Kidney (tissue), 22 donors: ENCODE data around the gene DNAJC19. TPM values are rescaled to one million over a fixed set of nuclear protein-coding genes. Genes with fewer than 3 reads are reported as not detected.

Experiments used
- DNase-seq, 5 donors: peaks; one replicate each; pipeline ENCODE4 v3.0.0-alpha.2; 2013 to 2020
- FAIRE-seq: peaks from 2 replicates; lab custom pipeline; 2012; peaks lifted over from hg19 to GRCh38; lab: Jason Lieb, UNC
- H3K27ac ChIP-seq, 2 donors: one replicate each; pipeline ENCODE4 v1.7.0; 2013; ENCODE audit warnings: low read depth in 2 of 2, low read length in 2 of 2, inconsistent platforms in 1 of 2
- H3K27me3 ChIP-seq: one replicate; pipeline ENCODE4 v1.7.1; 2013; ENCODE audit warnings: low read length, inconsistent platforms; ENCODE audit not compliant: control insufficient read depth, insufficient read depth
- H3K36me3 ChIP-seq, 3 donors: one replicate each; pipeline versions ENCODE4 v1.7.0 to v1.7.1; 2013; ENCODE audit warnings: low read length in 3 of 3, control low read depth in 1 of 3, inconsistent platforms in 1 of 3; ENCODE audit not compliant: insufficient read depth in 3 of 3, control insufficient read depth in 2 of 3
- H3K4me1 ChIP-seq, 3 donors: one replicate each; pipeline versions ENCODE4 v1.7.0 to v1.7.1; 2013; ENCODE audit warnings: low read length in 3 of 3, inconsistent platforms in 1 of 3, low read depth in 1 of 3; ENCODE audit not compliant: control insufficient read depth in 2 of 3, insufficient read depth in 2 of 3
- H3K4me3 ChIP-seq, 3 donors: one replicate each; pipeline versions ENCODE4 v1.7.0 to v1.8.1; 2013; ENCODE audit warnings: low read length in 3 of 3, control low read depth in 1 of 3, inconsistent platforms in 1 of 3
- H3K9ac ChIP-seq, 3 donors: one replicate each; pipeline versions ENCODE4 v1.7.0 to v1.7.1; 2013; ENCODE audit warnings: low read length in 3 of 3, control low read depth in 1 of 3, inconsistent platforms in 1 of 3
- H3K9me3 ChIP-seq, 3 donors: one replicate each; pipeline versions ENCODE4 v1.7.0 to v1.7.1; 2013; ENCODE audit warnings: low read length in 3 of 3, control low read depth in 1 of 3, inconsistent platforms in 1 of 3; ENCODE audit not compliant: control insufficient read depth in 2 of 3, insufficient read depth in 1 of 3
- CTCF ChIP-seq: IDR thresholded peaks from 3 replicates; pipeline ENCODE4 v1.5.1; 2012; ENCODE audit warnings: mild to moderate bottlenecking, moderate library complexity, borderline replicate concordance; ENCODE audit not compliant: insufficient read depth; ENCODE audit errors: extremely low read depth
- intact Hi-C: fragments of 100-400 bp; cut with DNase I; formaldehyde crosslinking; loops from one replicate; pipeline ENCODE4 v1.11.1; 2022
- long read RNA-seq, 10 donors: library from polyadenylated mRNA in 1 of 10; unstranded in 1 of 10; transcript quantifications; one replicate each; pipeline ENCODE4 v2.0.0 and lab custom pipeline, GENCODE V29; 2021 to 2026
- polyA plus RNA-seq: library from polyadenylated mRNA; stranded (reverse); fragments of 350-450 nt; fragmentation: Illumina TruSeq; extraction: RNeasy Lipid Tissue Mini Kit (QIAGEN cat#74804); gene quantifications from one replicate; pipeline ENCODE4 v1.2.3, GENCODE V29; 2014; ENCODE audit warnings: low read depth, low replicate concordance; ENCODE audit not compliant: insufficient read depth
- total RNA-seq: library from RNA; stranded (reverse); fragmentation: NEBNext Ultra II Directional; extraction: Animal tissue kit (Norgen Biotek cat#: 25700); gene quantifications from one replicate; pipeline ENCODE4 v1.2.1, GENCODE V29; 2021
- donor health status: control.
- donor health status: control.
- donor health status: control.
- donor health status: control.
- donor health status: control.
- donor health status: DM: yes; HTN: yes; CAD: no.
- donor health status: Normal renal cell carcinoma (clear cell type).

Gene DNAJC19
- total RNA-seq (48.4 TPM), polyA plus RNA-seq (120 TPM)
- long read RNA-seq, donor 1, transcript DNAJC19-201 (6 exons, 1,454 nt) = major isoform, 40 of 59 reads
- long read RNA-seq, donor 1, transcript DNAJC19-202 (5 exons, 1,239 nt) = minor isoform, 7 of 59 reads
- long read RNA-seq, donor 1, partial matches to known transcripts = 0 of 59 reads
- long read RNA-seq, donor 1, other reads (novel, unspliced or antisense) = 0 of 59 reads
- long read RNA-seq, donor 2, transcript DNAJC19-201 (6 exons, 1,454 nt) = major isoform, 56 of 105 reads
- long read RNA-seq, donor 2, transcript DNAJC19-206 (3 exons, 1,133 nt) = minor isoform, 5 of 105 reads
- long read RNA-seq, donor 2, transcript DNAJC19-204 (5 exons, 935 nt) = minor isoform, 5 of 105 reads
- long read RNA-seq, donor 2, transcript DNAJC19-202 (5 exons, 1,239 nt) = minor isoform, 19 of 105 reads
- long read RNA-seq, donor 2, partial matches to known transcripts = 8 of 105 reads
- long read RNA-seq, donor 2, other reads (novel, unspliced or antisense) = 0 of 105 reads
- long read RNA-seq, donor 3, transcript DNAJC19-202 (5 exons, 1,239 nt) = minor isoform, 13 of 94 reads
- long read RNA-seq, donor 3, transcript DNAJC19-201 (6 exons, 1,454 nt) = major isoform, 63 of 94 reads
- long read RNA-seq, donor 3, transcript DNAJC19-208 (6 exons, 828 nt) = minor isoform, 5 of 94 reads
- long read RNA-seq, donor 3, partial matches to known transcripts = 0 of 94 reads
- long read RNA-seq, donor 3, other reads (novel, unspliced or antisense) = 0 of 94 reads
- long read RNA-seq, donor 4, transcript DNAJC19-202 (5 exons, 1,239 nt) = minor isoform, 5 of 54 reads
- long read RNA-seq, donor 4, transcript DNAJC19-201 (6 exons, 1,454 nt) = major isoform, 43 of 54 reads
- long read RNA-seq, donor 4, partial matches to known transcripts = 0 of 54 reads
- long read RNA-seq, donor 4, other reads (novel, unspliced or antisense) = 0 of 54 reads
- long read RNA-seq, donor 5, partial matches to known transcripts = 0 of 10 reads
- long read RNA-seq, donor 5, other reads (novel, unspliced or antisense) = 0 of 10 reads
- long read RNA-seq, donor 6, transcript DNAJC19-206 (3 exons, 1,133 nt) = minor isoform, 6 of 192 reads
- long read RNA-seq, donor 6, transcript DNAJC19-208 (6 exons, 828 nt) = minor isoform, 10 of 192 reads
- long read RNA-seq, donor 6, transcript DNAJC19-202 (5 exons, 1,239 nt) = minor isoform, 17 of 192 reads
- long read RNA-seq, donor 6, transcript DNAJC19-201 (6 exons, 1,454 nt) = major isoform, 119 of 192 reads
- long read RNA-seq, donor 6, partial matches to known transcripts = 31 of 192 reads
- long read RNA-seq, donor 6, other reads (novel, unspliced or antisense) = 0 of 192 reads
- long read RNA-seq, donor 7, transcript DNAJC19-201 (6 exons, 1,454 nt) = major isoform, 25 of 36 reads
- long read RNA-seq, donor 7, partial matches to known transcripts = 2 of 36 reads
- long read RNA-seq, donor 7, other reads (novel, unspliced or antisense) = 1 of 36 reads
- long read RNA-seq, donor 8, transcript DNAJC19-209 (5 exons, 769 nt) = minor isoform, 5 of 97 reads
- long read RNA-seq, donor 8, transcript DNAJC19-201 (6 exons, 1,454 nt) = major isoform, 74 of 97 reads
- long read RNA-seq, donor 8, transcript DNAJC19-202 (5 exons, 1,239 nt) = minor isoform, 15 of 97 reads
- long read RNA-seq, donor 8, partial matches to known transcripts = 0 of 97 reads
- long read RNA-seq, donor 8, other reads (novel, unspliced or antisense) = 0 of 97 reads
- long read RNA-seq, donor 9, transcript DNAJC19-201 (6 exons, 1,454 nt) = major isoform, 27 of 43 reads
- long read RNA-seq, donor 9, transcript DNAJC19-202 (5 exons, 1,239 nt) = minor isoform, 7 of 43 reads
- long read RNA-seq, donor 9, partial matches to known transcripts = 0 of 43 reads
- long read RNA-seq, donor 9, other reads (novel, unspliced or antisense) = 0 of 43 reads
- long read RNA-seq, donor 10, transcript DNAJC19-201 (6 exons, 1,454 nt) = major isoform, 44 of 68 reads
- long read RNA-seq, donor 10, transcript DNAJC19-202 (5 exons, 1,239 nt) = minor isoform, 10 of 68 reads
- long read RNA-seq, donor 10, partial matches to known transcripts = 5 of 68 reads
- long read RNA-seq, donor 10, other reads (novel, unspliced or antisense) = 0 of 68 reads

- Histone ChIP-seq H3K9me3 (no peaks in the 10 kb centered on the region), H3K36me3 (peaks cover 0 to 10% (median 3%) of the 10 kb centered on the region in 3 donors), H3K27me3 (no peaks in the 10 kb centered on the region), H3K9ac (peak within 1 kb of the TSS; percentile 77 to 80 (median 79)), H3K4me1 (peaks cover 0 to 7% (median 3%) of the 10 kb centered on the region in 3 donors), H3K27ac (peak within 1 kb of the TSS; percentile 83 to 88), H3K4me3 (peak within 1 kb of the TSS; percentile 84 to 89 (median 88))
- intact Hi-C loops = no loop called here
- FAIRE-seq (peak; percentile 76), DNase-seq (peak; percentile 94 to 99 (median 97))
- no peak for TF ChIP-seq CTCF
Observed at GRCh38 chr3:180989291-180990163, at the start of gene DNAJC19. DNAJC19 (minus strand) TSS chr3:180989736; CDS start chr3:180989602, 134 bp downstream.

DNA sequence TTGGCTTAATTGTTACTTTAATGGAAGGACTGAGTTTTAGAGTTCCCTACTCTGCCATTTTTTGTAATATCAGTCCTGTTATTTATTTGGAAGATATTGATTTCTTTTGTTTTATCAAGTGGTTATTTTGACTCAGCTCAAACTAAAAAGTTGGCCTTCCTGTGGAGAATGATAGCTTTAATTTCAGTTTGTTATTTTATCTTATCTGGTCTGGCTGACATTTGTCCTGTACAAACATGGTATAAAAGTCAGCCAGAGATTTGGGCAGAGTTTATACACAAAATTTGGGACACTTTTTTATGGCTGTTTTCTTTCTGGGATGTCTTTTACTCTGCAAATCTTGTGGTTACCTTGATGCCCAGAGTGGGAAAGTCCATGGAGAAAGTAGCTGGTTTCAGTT is 41.4 kb upstream of the DNAJC19 start:
- no peak for FAIRE-seq
- Histone ChIP-seq H3K9me3 (no peaks in the 10 kb centered on the region), H3K36me3 (no peaks in the 10 kb centered on the region), H3K27ac (no peak overlapping the region), H3K27me3 (no peaks in the 10 kb centered on the region), H3K9ac (no peak overlapping the region), H3K4me1 (no peaks in the 10 kb centered on the region), H3K4me3 (no peak overlapping the region)
- intact Hi-C loops = no loop called here
- DNase-seq = no peak
- no peak for TF ChIP-seq CTCF
